Measurements from ENCODE around the gene GSTK1. TPM values are rescaled to one million over a fixed set of nuclear protein-coding genes. Genes with fewer than 3 reads are reported as not detected.
A peak's percentile ranks its signal among the peaks of the same experiment; 100 is the strongest.
"Not testable (repeated sequence)": the region's sequence is repeated elsewhere in the genome, so short reads cannot be mapped to it uniquely, and the experiment has no call there.

The GSTK1 gene
- total RNA-seq, result 100 to 1,000 TPM; 136 to 137 TPM

GRCh38 chr7:143263266-143264195 is at the start of gene GSTK1:
GSTK1 (plus strand) TSS chr7:143263441; CDS start chr7:143263514, 73 bp downstream.
- Mint-ChIP-seq H3K27me3 (no peaks in the 10 kb centered on the region), H3K9me3 (no peaks in the 10 kb centered on the region), H3K36me3 (peaks cover 26% of the 10 kb centered on the region), H3K4me1 (peaks cover 43% of the 10 kb centered on the region), H3K4me3 (peak within 1 kb of the TSS; percentile 93), H3K27ac (peak within 1 kb of the TSS; percentile 99)
- peak; percentile 86 for DNase-seq

- H3K4me3 Mint-ChIP-seq, H3K27ac Mint-ChIP-seq, H3K36me3 Mint-ChIP-seq: not testable (repeated sequence)
Observed at GRCh38 chr7:143213478-143213877, 49.8 kb upstream of the GSTK1 start.

GRCh38 chr7:143214789-143215679 is 48.2 kb upstream of the GSTK1 start:
- H3K36me3 Mint-ChIP-seq, result no peaks in the 10 kb centered on the region
- H3K9me3 Mint-ChIP-seq, result no peaks in the 10 kb centered on the region

More at GRCh38 chr7:143213478-143213877, 49.8 kb upstream of the GSTK1 start:
- H3K4me1 Mint-ChIP-seq, DNase-seq, H3K27me3 Mint-ChIP-seq, H3K9me3 Mint-ChIP-seq: not testable (repeated sequence)

GRCh38 chr7:143216151-143216550 is 47.1 kb upstream of the GSTK1 start:
- H3K27me3 Mint-ChIP-seq, result no peaks in the 10 kb centered on the region

More at GRCh38 chr7:143214789-143215679, 48.2 kb upstream of the GSTK1 start:
- Mint-ChIP-seq H3K27ac (no peak overlapping the region), H3K4me3 (no peak overlapping the region), H3K27me3 (no peaks in the 10 kb centered on the region), H3K4me1 (no peaks in the 10 kb centered on the region)
- DNase-seq, result peak; percentile 44

GRCh38 chr7:143216686-143217085 is 46.6 kb upstream of the GSTK1 start:
- H3K4me1 Mint-ChIP-seq, result no peaks in the 10 kb centered on the region
- no peak overlapping the region for H3K4me3 Mint-ChIP-seq
- no peak for DNase-seq
- no peaks in the 10 kb centered on the region for H3K27me3 Mint-ChIP-seq
- H3K36me3 Mint-ChIP-seq, result no peaks in the 10 kb centered on the region
- no peak overlapping the region for H3K27ac Mint-ChIP-seq
- H3K9me3 Mint-ChIP-seq, result no peaks in the 10 kb centered on the region

More at GRCh38 chr7:143216151-143216550, 47.1 kb upstream of the GSTK1 start:
- DNase-seq, result no peak
- Mint-ChIP-seq H3K27ac (no peak overlapping the region), H3K9me3 (no peaks in the 10 kb centered on the region), H3K4me1 (no peaks in the 10 kb centered on the region), H3K36me3 (no peaks in the 10 kb centered on the region), H3K4me3 (no peak overlapping the region)

- no peak for DNase-seq
- no peaks in the 10 kb centered on the region for H3K36me3 Mint-ChIP-seq
- H3K4me3 Mint-ChIP-seq, result no peak overlapping the region
- H3K4me1 Mint-ChIP-seq, result no peaks in the 10 kb centered on the region
- H3K9me3 Mint-ChIP-seq, result no peaks in the 10 kb centered on the region
- no peak overlapping the region for H3K27ac Mint-ChIP-seq
- H3K27me3 Mint-ChIP-seq, result peaks cover 6% of the 10 kb centered on the region
Observed at GRCh38 chr7:143217806-143218205, 45.4 kb upstream of the GSTK1 start.

- no peak for DNase-seq
- H3K4me1 Mint-ChIP-seq, result no peaks in the 10 kb centered on the region
- no peaks in the 10 kb centered on the region for H3K36me3 Mint-ChIP-seq
- H3K4me3 Mint-ChIP-seq, result no peak overlapping the region
- H3K9me3 Mint-ChIP-seq, result no peaks in the 10 kb centered on the region
- no peak overlapping the region for H3K27ac Mint-ChIP-seq
- H3K27me3 Mint-ChIP-seq, result peaks cover 8% of the 10 kb centered on the region
Observed at GRCh38 chr7:143221286-143221685, 42.0 kb upstream of the GSTK1 start.

GRCh38 chr7:143221737-143222136 is 41.5 kb upstream of the GSTK1 start, which contains the start of gene TAS2R40:
TAS2R40 (plus strand) TSS chr7:143222037; CDS start chr7:143222079, 42 bp downstream.
- H3K36me3 Mint-ChIP-seq, result no peaks in the 10 kb centered on the region
- H3K4me3 Mint-ChIP-seq, result no peak within 1 kb of the TSS
- peaks cover 8% of the 10 kb centered on the region for H3K27me3 Mint-ChIP-seq
- no peak for DNase-seq
- H3K27ac Mint-ChIP-seq, result no peak within 1 kb of the TSS
- no peaks in the 10 kb centered on the region for H3K4me1 Mint-ChIP-seq
- H3K9me3 Mint-ChIP-seq, result no peaks in the 10 kb centered on the region

- H3K27ac Mint-ChIP-seq, result no peak overlapping the region
- H3K27me3 Mint-ChIP-seq, result peaks cover 8% of the 10 kb centered on the region
- H3K4me1 Mint-ChIP-seq, result no peaks in the 10 kb centered on the region
- no peaks in the 10 kb centered on the region for H3K36me3 Mint-ChIP-seq
- no peaks in the 10 kb centered on the region for H3K9me3 Mint-ChIP-seq
- DNase-seq, result no peak
- no peak overlapping the region for H3K4me3 Mint-ChIP-seq
Observed at GRCh38 chr7:143222782-143223181, 40.5 kb upstream of the GSTK1 start.

- Mint-ChIP-seq H3K9me3 (no peaks in the 10 kb centered on the region), H3K27ac (no peak overlapping the region), H3K4me1 (no peaks in the 10 kb centered on the region), H3K4me3 (no peak overlapping the region), H3K27me3 (peaks cover 8% of the 10 kb centered on the region), H3K36me3 (no peaks in the 10 kb centered on the region)
- no peak for DNase-seq
Observed at GRCh38 chr7:143223784-143224183, 39.5 kb upstream of the GSTK1 start.

- Mint-ChIP-seq H3K27ac (no peak overlapping the region), H3K4me3 (no peak overlapping the region), H3K9me3 (no peaks in the 10 kb centered on the region), H3K27me3 (peaks cover 8% of the 10 kb centered on the region), H3K4me1 (no peaks in the 10 kb centered on the region), H3K36me3 (no peaks in the 10 kb centered on the region)
- DNase-seq, result no peak
Observed at GRCh38 chr7:143225047-143225446, 38.2 kb upstream of the GSTK1 start.

- DNase-seq, result no peak
- no peaks in the 10 kb centered on the region for H3K36me3 Mint-ChIP-seq
- no peak overlapping the region for H3K27ac Mint-ChIP-seq
- H3K4me1 Mint-ChIP-seq, result no peaks in the 10 kb centered on the region
- H3K4me3 Mint-ChIP-seq, result no peak overlapping the region
- H3K9me3 Mint-ChIP-seq, result no peaks in the 10 kb centered on the region
- peaks cover 2% of the 10 kb centered on the region for H3K27me3 Mint-ChIP-seq
Observed at GRCh38 chr7:143227806-143228205, 35.4 kb upstream of the GSTK1 start.

GRCh38 chr7:143229054-143229790 is 34.0 kb upstream of the GSTK1 start:
- no peaks in the 10 kb centered on the region for H3K36me3 Mint-ChIP-seq
- no peak overlapping the region for H3K27ac Mint-ChIP-seq
- no peak overlapping the region for H3K4me3 Mint-ChIP-seq
- no peaks in the 10 kb centered on the region for H3K4me1 Mint-ChIP-seq
- H3K27me3 Mint-ChIP-seq, result no peaks in the 10 kb centered on the region
- no peaks in the 10 kb centered on the region for H3K9me3 Mint-ChIP-seq
- no peak for DNase-seq

- DNase-seq, result no peak
- peaks cover 8% of the 10 kb centered on the region for H3K27me3 Mint-ChIP-seq
- H3K36me3 Mint-ChIP-seq, result no peaks in the 10 kb centered on the region
- no peak overlapping the region for H3K4me3 Mint-ChIP-seq
- H3K27ac Mint-ChIP-seq, result no peak overlapping the region
- no peaks in the 10 kb centered on the region for H3K4me1 Mint-ChIP-seq
- H3K9me3 Mint-ChIP-seq, result no peaks in the 10 kb centered on the region
Observed at GRCh38 chr7:143230602-143231457, 32.4 kb upstream of the GSTK1 start.

Measured in activated naive CD8-positive, alpha-beta T cell treated with anti-CD3 and anti-CD28 coated beads for 36 hours (primary cell).